Calu3 (cell line): ENCODE measurements around the gene LINC00237. TPM values are rescaled to one million over a fixed set of nuclear protein-coding genes. Genes with fewer than 3 reads are reported as not detected.
A peak's percentile ranks its signal among the peaks of the same experiment; 100 is the strongest.

Experiments used
- BruUV-seq: library from RNA; stranded (reverse); fragments of 400-500 nt; replicated peaks from 2 replicates; lab custom pipeline; 2021; lab: Mats Ljungman, UMichigan
- CTCF ChIA-PET: fragments of 300-600 bp; sonication (Branson Sonifier 250); formaldehyde crosslinking; loops from one replicate; lab custom pipeline; 2022; ENCODE audit warnings: antibody characterized with exemption; lab: Charles Lee
- DNase-seq: peaks from one replicate; pipeline ENCODE4 v3.0.0; 2022
- H3K27ac Mint-ChIP-seq: one replicate; pipeline ENCODE4 v1.8.0; 2022; ENCODE audit warnings: mixed read lengths; ENCODE audit not compliant: unreplicated experiment
- H3K27me3 Mint-ChIP-seq: one replicate; pipeline ENCODE4 v1.8.0; 2022; ENCODE audit warnings: mixed read lengths; ENCODE audit not compliant: unreplicated experiment
- H3K36me3 Mint-ChIP-seq: one replicate; pipeline ENCODE4 v1.8.0; 2022; ENCODE audit warnings: mild to moderate bottlenecking, moderate library complexity, mixed read lengths; ENCODE audit not compliant: insufficient read depth, unreplicated experiment
- H3K4me1 Mint-ChIP-seq: one replicate; pipeline ENCODE4 v1.8.0; 2022; ENCODE audit warnings: mild to moderate bottlenecking, low read depth, mixed read lengths; ENCODE audit not compliant: unreplicated experiment
- H3K4me3 Mint-ChIP-seq: one replicate; pipeline ENCODE4 v1.8.0; 2022; ENCODE audit warnings: mild to moderate bottlenecking, low read depth, moderate library complexity, mixed read lengths; ENCODE audit not compliant: unreplicated experiment
- H3K9me3 Mint-ChIP-seq: one replicate; pipeline ENCODE4 v1.8.0; 2022; ENCODE audit warnings: low read depth, mixed read lengths; ENCODE audit not compliant: unreplicated experiment
- CTCF ChIP-seq: fragments of 200-600 bp; IDR thresholded peaks from one replicate; pipeline ENCODE4 v1.8.0; 2022; ENCODE audit warnings: antibody characterized with exemption; ENCODE audit not compliant: unreplicated experiment
- intact Hi-C: fragments of 100-400 bp; cut with micrococcal nuclease; formaldehyde crosslinking; loops from one replicate; pipeline ENCODE4 v1.10.0; 2022; ENCODE audit not compliant: unreplicated experiment
- total RNA-seq: library from RNA; stranded (reverse); gene quantifications from 2 replicates; pipeline ENCODE4 v1.2.3, GENCODE V29; 2022

LINC00237 gene
- total RNA-seq, 1 experiment from 2014 or later, result not detected

GRCh38 chr20:21100578-21101452 lies 5.3 kb downstream of the LINC00237 start:
- H3K36me3 Mint-ChIP-seq, result no peaks in the 10 kb centered on the region
- no peak overlapping the region for H3K27ac Mint-ChIP-seq
- DNase-seq, result no peak
- intact Hi-C loops, result no loop called here
- no peaks in the 10 kb centered on the region for H3K27me3 Mint-ChIP-seq
- no peak overlapping the region for H3K4me3 Mint-ChIP-seq
- no peak for TF ChIP-seq CTCF
- no peaks in the 10 kb centered on the region for H3K4me1 Mint-ChIP-seq
- no TSS peak for BruUV-seq
- CTCF ChIA-PET, result no interaction called here
- H3K9me3 Mint-ChIP-seq, result no peaks in the 10 kb centered on the region

GRCh38 chr20:21099751-21100577 lies 6.2 kb downstream of the LINC00237 start:
- Mint-ChIP-seq H3K27me3 (no peaks in the 10 kb centered on the region), H3K4me3 (no peak overlapping the region), H3K4me1 (no peaks in the 10 kb centered on the region)

GRCh38 chr20:21096321-21097043 lies 9.7 kb downstream of the LINC00237 start:
- no peak overlapping the region for H3K27ac Mint-ChIP-seq
- BruUV-seq, result no TSS peak
- DNase-seq, result no peak
- H3K4me1 Mint-ChIP-seq, result no peaks in the 10 kb centered on the region
- TF ChIP-seq CTCF, result no peak
- intact Hi-C loops, result no loop called here
- H3K36me3 Mint-ChIP-seq, result no peaks in the 10 kb centered on the region
- H3K9me3 Mint-ChIP-seq, result no peaks in the 10 kb centered on the region
- peaks cover 13% of the 10 kb centered on the region for H3K27me3 Mint-ChIP-seq
- CTCF ChIA-PET, result no interaction called here
- no peak overlapping the region for H3K4me3 Mint-ChIP-seq

More at GRCh38 chr20:21099751-21100577, 6.2 kb downstream of the LINC00237 start:
- BruUV-seq, result no TSS peak
- CTCF ChIA-PET, result no interaction called here
- intact Hi-C loops, result no loop called here
- no peaks in the 10 kb centered on the region for H3K36me3 Mint-ChIP-seq
- no peaks in the 10 kb centered on the region for H3K9me3 Mint-ChIP-seq
- TF ChIP-seq CTCF, result no peak
- H3K27ac Mint-ChIP-seq, result no peak overlapping the region
- DNase-seq, result peak; percentile 6

- CTCF ChIA-PET, result no interaction called here
Observed at GRCh38 chr20:21092806-21093205, 13.4 kb downstream of the LINC00237 start.

More at GRCh38 chr20:21092806-21093205, 13.4 kb downstream of the LINC00237 start:
- intact Hi-C loops, result no loop called here
- no peak for TF ChIP-seq CTCF
- no peak overlapping the region for H3K4me3 Mint-ChIP-seq
- H3K9me3 Mint-ChIP-seq, result no peaks in the 10 kb centered on the region
- H3K36me3 Mint-ChIP-seq, result no peaks in the 10 kb centered on the region
- no peak overlapping the region for H3K27ac Mint-ChIP-seq
- H3K4me1 Mint-ChIP-seq, result no peaks in the 10 kb centered on the region
- no TSS peak for BruUV-seq
- DNase-seq, result no peak
- H3K27me3 Mint-ChIP-seq, result peaks cover 26% of the 10 kb centered on the region
